Activated T-helper 1 cell treated with anti-CD3 and anti-CD28 coated beads, Interleukin-2, amount 50 U/mL, for 16 hours (primary cell): ENCODE data around the gene LOXL4.
"Not testable (repeated sequence)": the region's sequence is repeated elsewhere in the genome, so short reads cannot be mapped to it uniquely, and the experiment has no call there.

ENCODE experiments used
- DNase-seq, 2 donors: peaks; one replicate each; pipeline ENCODE4 v3.0.0-alpha.2; 2020; ENCODE audit warnings: low read depth in 1 of 2, low spot score in 1 of 2

The LOXL4 gene

DNA sequence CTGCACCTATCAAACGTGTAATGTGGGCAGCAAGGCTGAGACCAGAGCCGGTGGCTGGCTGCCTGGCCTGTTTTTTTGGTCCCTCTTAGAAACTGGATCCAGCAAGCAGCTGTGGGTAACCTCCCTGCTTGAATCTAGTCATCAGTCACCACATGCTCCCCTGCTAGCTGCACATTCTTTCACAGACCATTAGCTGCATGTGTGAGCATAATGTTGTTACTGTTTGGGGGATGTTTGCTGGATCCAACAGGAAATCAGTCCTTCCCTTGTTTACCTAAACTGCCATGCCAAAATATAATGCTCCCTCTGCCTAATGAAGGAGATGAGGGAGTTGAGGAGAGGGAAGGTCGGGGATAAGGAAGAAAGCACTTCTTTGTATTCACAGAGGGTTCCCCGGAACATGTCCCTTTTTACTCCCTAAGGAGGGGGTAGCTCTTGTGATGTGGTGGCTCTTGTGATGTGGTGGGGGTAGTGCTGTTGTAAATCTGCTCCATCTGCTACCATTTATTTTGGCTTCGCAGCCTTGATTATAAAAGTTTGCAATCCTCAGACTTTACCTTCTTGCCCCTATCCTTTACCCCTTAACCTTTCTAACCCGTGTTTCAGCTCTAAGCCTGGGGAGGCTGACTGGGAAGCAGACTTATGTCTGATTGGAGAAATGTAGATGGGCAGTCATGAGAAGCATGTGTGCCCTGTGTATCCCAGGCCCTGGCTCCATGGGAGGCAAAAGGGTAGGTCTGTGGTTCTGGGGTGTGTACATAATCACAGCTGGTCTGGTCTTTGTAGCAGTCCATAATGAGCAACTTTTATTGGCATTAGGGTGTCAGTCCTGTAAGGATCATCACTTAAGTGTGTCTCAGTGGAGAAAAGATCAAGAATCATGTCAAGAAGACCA is 20.8 kb downstream of the LOXL4 start:
- DNase-seq: no peak

- no peak for DNase-seq
Measured at GRCh38 chr10:98244586-98244985, 23.4 kb downstream of the LOXL4 start.

DNA sequence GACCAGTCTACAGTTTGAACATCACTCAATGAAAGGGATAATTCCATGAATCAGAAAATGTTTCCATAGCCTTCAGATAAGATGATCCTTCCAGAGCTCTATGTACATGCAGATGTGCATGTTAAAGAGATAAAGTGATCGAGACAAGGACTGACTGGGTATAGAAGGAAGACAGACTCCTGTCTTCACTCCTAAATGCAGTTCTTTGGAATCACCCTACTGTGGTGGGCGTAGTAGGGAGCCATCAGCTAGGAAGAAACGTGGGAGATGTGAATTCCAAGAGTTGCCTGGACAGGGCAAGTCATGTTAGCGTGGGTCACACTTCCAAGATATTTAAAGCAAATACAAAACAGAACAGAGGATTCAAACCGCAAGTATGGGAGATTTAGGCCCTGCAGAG is 23.9 kb downstream of the LOXL4 start:
- DNase-seq: no peak

DNA sequence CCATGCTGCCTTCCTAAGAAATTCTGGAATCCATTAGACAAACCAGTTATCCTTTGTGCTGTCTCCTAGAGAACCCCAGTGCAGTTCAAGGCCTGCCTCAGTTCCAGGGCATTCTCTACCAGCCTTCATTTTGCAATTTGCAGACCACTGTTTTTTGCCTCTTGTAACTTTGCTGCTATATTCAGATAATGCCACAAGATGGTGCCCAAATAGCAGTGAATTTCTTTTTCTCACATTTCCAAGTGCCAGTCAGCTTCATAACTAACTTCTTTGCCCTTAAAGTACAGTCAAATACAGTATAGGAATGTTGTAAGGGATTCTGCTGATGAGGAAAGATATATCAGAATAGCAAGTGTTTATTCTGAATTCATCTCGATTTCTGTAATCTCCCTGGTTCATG is 25.2 kb downstream of the LOXL4 start:
- DNase-seq: no peak

DNA sequence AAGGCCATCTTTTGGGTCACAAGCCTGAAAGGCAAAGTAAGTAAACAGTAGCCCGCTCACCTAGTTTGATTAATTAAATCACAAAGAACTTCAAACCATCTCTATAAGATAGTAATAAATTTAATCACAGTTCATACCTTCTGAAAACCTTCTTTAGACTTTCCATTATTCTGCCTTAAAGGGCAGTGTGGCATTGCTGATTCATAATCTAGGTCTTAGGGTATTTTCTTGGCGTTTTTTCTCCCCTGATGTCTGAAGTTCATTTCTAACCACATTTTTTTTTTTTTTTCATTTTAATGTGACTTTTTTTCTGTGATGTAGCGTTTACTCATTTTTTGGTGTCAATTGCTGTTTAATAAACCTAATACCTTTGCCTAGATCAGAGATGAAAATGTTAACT is 27.5 kb downstream of the LOXL4 start:
- DNase-seq: no peak

DNA sequence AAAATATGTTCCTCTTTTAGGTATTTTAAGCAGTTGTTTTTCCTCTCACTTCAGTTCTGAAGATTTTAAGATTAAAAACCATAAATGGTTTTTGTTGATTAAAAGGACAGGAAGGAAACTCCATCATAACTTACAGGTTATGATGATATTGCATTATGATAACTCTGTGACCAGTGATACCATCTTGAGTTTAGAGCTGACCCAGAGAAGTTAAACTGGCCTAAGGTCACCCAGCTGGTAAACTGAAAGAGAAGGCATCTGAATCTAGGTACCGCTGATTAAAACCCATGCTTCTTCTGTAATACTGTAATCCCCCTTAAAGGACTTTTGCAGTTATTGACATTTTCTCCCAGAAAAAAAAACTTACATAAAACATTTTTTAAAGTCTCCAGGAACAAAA is 29.6 kb downstream of the LOXL4 start:
- no peak for DNase-seq

DNA sequence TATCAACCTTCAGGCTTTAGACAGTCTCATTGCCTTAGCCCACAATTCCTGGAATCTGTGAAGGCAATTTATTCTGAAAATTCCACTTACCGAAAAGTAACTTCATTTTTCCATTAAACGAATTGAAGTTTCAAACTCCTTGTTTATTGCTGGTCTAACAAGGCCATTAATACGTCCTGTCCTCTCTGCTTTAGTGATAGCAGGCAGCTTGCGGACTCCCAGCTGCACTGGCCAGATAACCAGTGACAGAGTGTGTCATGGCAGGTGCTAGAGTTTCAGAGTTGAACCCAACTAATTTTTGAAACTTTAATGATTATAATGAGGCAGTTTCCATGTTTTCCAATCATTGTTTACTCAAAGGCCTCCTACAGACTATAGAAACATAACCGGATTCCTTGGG is 31.1 kb downstream of the LOXL4 start:
- no peak for DNase-seq

GRCh38 chr10:98235846-98236245 is 32.1 kb downstream of the LOXL4 start:
- DNase-seq: no peak

- DNase-seq: no peak
Measured at GRCh38 chr10:98231417-98231816, 36.6 kb downstream of the LOXL4 start.

- DNase-seq: not testable (repeated sequence)
Measured at GRCh38 chr10:98228266-98228665, 39.7 kb downstream of the LOXL4 start.

DNA sequence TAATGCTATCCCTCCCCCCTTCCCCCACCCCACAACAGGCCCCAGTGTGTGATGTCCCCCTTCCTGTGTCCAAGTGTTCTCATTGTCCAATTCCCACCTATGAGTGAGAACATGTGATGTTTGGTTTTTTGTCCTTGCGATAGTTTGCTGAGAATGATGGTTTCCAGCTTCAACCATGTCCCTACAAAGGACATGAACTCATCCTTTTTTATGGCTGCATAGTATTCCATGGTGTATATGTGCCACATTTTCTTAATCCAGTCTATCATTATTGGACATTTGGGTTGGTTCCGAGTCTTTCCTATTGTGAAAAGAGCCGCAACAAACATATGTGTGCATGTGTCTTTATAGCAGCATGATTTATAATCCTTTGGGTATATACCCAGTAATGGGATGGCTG is 40.3 kb downstream of the LOXL4 start:
- not testable (repeated sequence) for DNase-seq

GRCh38 chr10:98226508-98227144 is 41.4 kb downstream of the LOXL4 start:
- DNase-seq: no peak

- DNase-seq: no peak
Measured at GRCh38 chr10:98224996-98225395, 43.0 kb downstream of the LOXL4 start.

GRCh38 chr10:98224509-98224908 is 43.5 kb downstream of the LOXL4 start:
- no peak for DNase-seq

GRCh38 chr10:98223874-98224273 is 44.1 kb downstream of the LOXL4 start:
- no peak for DNase-seq

- no peak for DNase-seq
Measured at GRCh38 chr10:98217801-98218200, 50.2 kb downstream of the LOXL4 start.

DNA sequence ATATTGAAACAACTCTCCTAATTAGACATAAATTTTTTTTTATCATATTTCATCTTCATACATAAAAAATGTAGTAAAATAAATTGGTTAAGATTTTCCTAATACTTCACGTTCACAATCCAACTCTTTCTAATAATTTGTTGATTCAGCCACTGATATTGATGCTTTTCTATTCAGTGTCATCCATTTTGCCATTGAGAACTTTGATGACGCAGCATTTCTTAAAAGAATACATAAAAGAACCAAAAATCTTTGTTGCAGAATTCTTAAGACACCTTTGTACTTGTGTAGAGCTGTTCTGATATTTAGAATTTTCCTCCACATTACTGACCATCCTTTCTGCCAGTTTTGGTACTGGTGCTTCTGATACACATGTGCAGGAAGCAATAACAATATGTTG is 52.6 kb downstream of the LOXL4 start:
- no peak for DNase-seq

GRCh38 chr10:98213740-98214139 is 54.3 kb downstream of the LOXL4 start:
- no peak for DNase-seq

- DNase-seq: no peak
Measured at GRCh38 chr10:98212196-98212595, 55.8 kb downstream of the LOXL4 start.

DNA sequence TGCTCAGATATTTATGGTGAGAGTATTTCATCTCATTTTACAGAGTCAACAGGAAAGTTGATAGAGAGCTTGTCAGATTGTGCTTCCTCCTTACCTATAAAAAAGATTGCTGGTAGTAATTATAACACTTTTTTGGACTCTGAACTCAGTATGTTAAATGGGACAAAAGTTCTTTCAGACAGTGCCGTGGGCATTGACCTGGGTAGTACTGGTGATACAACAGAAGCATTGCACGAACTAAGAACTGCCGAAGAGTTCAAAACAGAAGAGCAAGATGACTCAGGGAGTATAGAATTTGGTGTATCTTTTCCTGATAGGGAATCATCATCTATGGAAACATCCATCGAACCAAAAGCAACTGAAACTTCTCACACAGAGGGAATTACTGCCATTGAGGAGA is 58.6 kb downstream of the LOXL4 start:
- no peak for DNase-seq

DNA sequence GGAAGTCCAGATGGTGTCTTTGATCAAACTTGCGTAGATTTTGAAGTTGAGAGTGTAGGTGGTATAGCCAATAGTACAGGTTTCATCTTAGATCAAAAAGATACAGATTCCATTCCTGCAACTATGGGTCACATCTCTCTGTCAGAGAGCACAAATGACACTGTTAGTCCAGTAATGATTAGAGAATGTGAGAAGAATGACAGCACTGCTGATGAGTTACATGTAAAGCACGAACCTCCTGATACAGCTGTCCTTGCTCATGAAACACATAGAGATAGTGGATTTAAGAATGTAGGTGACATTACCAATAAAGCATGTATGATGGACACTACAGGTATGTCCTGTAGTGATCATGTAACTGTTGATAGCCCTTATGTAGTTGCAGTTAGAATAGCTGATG is 59.1 kb downstream of the LOXL4 start:
- DNase-seq: no peak

GRCh38 chr10:98205351-98205750 is 62.6 kb downstream of the LOXL4 start:
- no peak for DNase-seq

DNA sequence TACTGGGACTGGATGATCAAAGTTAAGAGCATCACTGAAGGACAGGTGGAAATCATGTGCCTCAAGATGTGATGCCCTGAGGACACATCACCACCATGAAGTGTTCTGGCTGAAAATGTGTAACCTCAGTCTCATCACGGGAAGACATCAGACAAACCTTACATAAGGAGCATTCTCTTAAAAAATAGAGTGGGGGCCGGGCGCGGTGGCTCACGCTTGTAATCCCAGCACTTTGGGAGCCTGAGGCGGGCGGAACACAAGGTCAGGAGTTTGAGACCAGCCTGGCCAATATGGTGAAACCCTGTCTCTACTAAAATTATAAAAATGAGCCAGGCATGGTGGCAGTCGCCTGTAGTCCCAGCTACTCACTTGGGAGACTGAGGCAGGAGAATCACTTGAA is 65.6 kb downstream of the LOXL4 start:
- DNase-seq: no peak
